GM21576 (cell line): ENCODE results near the gene POLR1E.
"Not testable (repeated sequence)": the region's sequence is repeated elsewhere in the genome, so short reads cannot be mapped to it uniquely, and the experiment has no call there.

Source experiments
- ATAC-seq: cut with Tn5 transposase; IDR thresholded peaks from one replicate; pipeline ENCODE4 v1.9.1; 2021; ENCODE audit warnings: mild to moderate bottlenecking, moderate library complexity; ENCODE audit not compliant: unreplicated experiment

POLR1E gene

GRCh38 chr9:37464426-37465248, 21.1 kb upstream of the POLR1E start:
- peak; percentile 28 for ATAC-seq

- peak; percentile 79 for ATAC-seq
Measured at GRCh38 chr9:37465249-37466036, 20.3 kb upstream of the POLR1E start, which contains the start of gene ZBTB5. TSS of gene ZBTB5 (minus strand) at chr9:37465450. CDS start at chr9:37442551, 22,899 bp downstream.

- peak; percentile 7 for ATAC-seq
Measured at GRCh38 chr9:37466037-37466709, 19.6 kb upstream of the POLR1E start.

GRCh38 chr9:37467530-37467929, 18.2 kb upstream of the POLR1E start:
- ATAC-seq = not testable (repeated sequence)

GRCh38 chr9:37468620-37469019, 17.1 kb upstream of the POLR1E start:
- no peak for ATAC-seq

- no peak for ATAC-seq
Measured at GRCh38 chr9:37471942-37472684, 13.6 kb upstream of the POLR1E start.

- ATAC-seq = not testable (repeated sequence)
Measured at GRCh38 chr9:37473982-37474381, 11.8 kb upstream of the POLR1E start.

- no peak for ATAC-seq
Measured at GRCh38 chr9:37474438-37474837, 11.3 kb upstream of the POLR1E start.

- ATAC-seq = no peak
Measured at GRCh38 chr9:37476930-37477329, 8.8 kb upstream of the POLR1E start.

GRCh38 chr9:37477443-37477842, 8.3 kb upstream of the POLR1E start:
- ATAC-seq = not testable (repeated sequence)

GRCh38 chr9:37477987-37478619, 7.6 kb upstream of the POLR1E start:
- ATAC-seq = not testable (repeated sequence)

- ATAC-seq = no peak
Measured at GRCh38 chr9:37480759-37481158, 5.0 kb upstream of the POLR1E start.

GRCh38 chr9:37486256-37486615, 488 bp downstream of the POLR1E start:
- no peak for ATAC-seq

GRCh38 chr9:37486616-37487548, 1.1 kb downstream of the POLR1E start:
- no peak for ATAC-seq

- no peak for ATAC-seq
Measured at GRCh38 chr9:37491939-37492338, 6.2 kb downstream of the POLR1E start.

- ATAC-seq = no peak
Measured at GRCh38 chr9:37495571-37495970, 9.8 kb downstream of the POLR1E start.

GRCh38 chr9:37496020-37496419, 10.3 kb downstream of the POLR1E start:
- ATAC-seq = no peak

GRCh38 chr9:37497320-37497719, 11.6 kb downstream of the POLR1E start:
- ATAC-seq = no peak

GRCh38 chr9:37498457-37498856, 12.7 kb downstream of the POLR1E start:
- no peak for ATAC-seq
